T-cell (primary cell): ENCODE measurements around the gene EFTUD2. TPM values are rescaled to one million over a fixed set of nuclear protein-coding genes. Genes with fewer than 3 reads are reported as not detected.
"Not testable (repeated sequence)": the region's sequence is repeated elsewhere in the genome, so short reads cannot be mapped to it uniquely, and the experiment has no call there.

Source experiments
- ATAC-seq, 4 experiments: fragments of 200-7000 bp in 3 of 4; fragments of 150-1000 bp in 1 of 4; cut with Tn5 transposase; replicated peaks in 1 of 4; 1 replicate in 3 of 4; 2 replicates in 1 of 4; pipeline ENCODE4 v1.10.0; 2021; ENCODE audit warnings: moderate library complexity in 3 of 4, mild to moderate bottlenecking in 2 of 4, moderate number of reproducible peaks in 1 of 4
- CTCF ChIA-PET, 2 donors: fragments of 300-600 bp; sonication (Branson Sonifier 250); formaldehyde crosslinking; loops; one replicate each; lab custom pipeline; 2022; ENCODE audit warnings: antibody characterized with exemption in 2 of 2; lab: Charles Lee
- POLR2A ChIA-PET, 2 donors: fragments of 300-600 bp; sonication (Branson Sonifier 250); formaldehyde crosslinking; loops; one replicate each; lab custom pipeline; 2022; ENCODE audit warnings: antibody characterized with exemption in 2 of 2; lab: Charles Lee
- DNase-seq, 35 experiments: peaks; one replicate each; pipeline versions ENCODE4 v3.0.0 to v3.0.0-alpha.2; 2013 to 2023
- H3K27ac ChIP-seq: one replicate; pipeline ENCODE4 v1.5.1; 2013; ENCODE audit warnings: low read length
- H3K27me3 ChIP-seq, 2 experiments: replicated peaks in 1 of 2; 1 replicate in 1 of 2; 2 replicates in 1 of 2; pipeline versions ENCODE4 v1.6.1 to v1.7.0; 2013; ENCODE audit warnings: low read length in 1 of 2, mixed read lengths in 1 of 2; ENCODE audit not compliant: control insufficient read depth in 2 of 2, insufficient read depth in 2 of 2; ENCODE audit errors: extremely low read depth in 1 of 2
- H3K36me3 ChIP-seq, 2 donors: 1 replicate in 1 of 2; 2 replicates in 1 of 2; pipeline versions ENCODE4 v1.6.1 to v1.7.0; 2013; ENCODE audit warnings: low read length in 1 of 2; ENCODE audit not compliant: control insufficient read depth in 2 of 2, insufficient read depth in 1 of 2; ENCODE audit errors: extremely low read depth in 1 of 2
- H3K4me1 ChIP-seq, 2 experiments: 1 replicate in 1 of 2; 2 replicates in 1 of 2; pipeline versions ENCODE4 v1.6.1 to v1.7.0; 2013; ENCODE audit warnings: low read length in 2 of 2, mixed read lengths in 1 of 2; ENCODE audit not compliant: insufficient read depth in 2 of 2, control insufficient read depth in 1 of 2; ENCODE audit errors: extremely low read depth in 1 of 2
- H3K4me3 ChIP-seq, 2 donors: 1 replicate in 1 of 2; 2 replicates in 1 of 2; pipeline versions ENCODE4 v1.5.1 to v1.7.0; 2013; ENCODE audit warnings: mild to moderate bottlenecking in 2 of 2, low read length in 1 of 2, moderate library complexity in 1 of 2; ENCODE audit not compliant: control insufficient read depth in 1 of 2; ENCODE audit errors: extremely low read depth in 1 of 2
- H3K9me3 ChIP-seq: 2 replicates; pipeline ENCODE4 v1.7.0; 2013
- H3K27ac Mint-ChIP-seq, 2 donors: one replicate each; pipeline ENCODE4 v1.8.0; 2020 to 2021; ENCODE audit warnings: mild to moderate bottlenecking in 2 of 2, mixed read lengths in 2 of 2
- H3K27me3 Mint-ChIP-seq, 2 donors: one replicate each; pipeline ENCODE4 v1.8.0; 2021 to 2022; ENCODE audit warnings: mixed read lengths in 2 of 2
- H3K36me3 Mint-ChIP-seq: one replicate; pipeline ENCODE4 v1.8.0; 2021; ENCODE audit warnings: mixed read lengths
- H3K4me1 Mint-ChIP-seq, 3 donors: one replicate each; pipeline ENCODE4 v1.8.0; 2020 to 2022; ENCODE audit warnings: mixed read lengths in 3 of 3, mild to moderate bottlenecking in 1 of 3
- H3K4me3 Mint-ChIP-seq, 3 donors: one replicate each; pipeline ENCODE4 v1.8.0; 2020 to 2022; ENCODE audit warnings: mild to moderate bottlenecking in 3 of 3, mixed read lengths in 3 of 3, moderate library complexity in 3 of 3
- H3K9me3 Mint-ChIP-seq, 3 donors: one replicate each; pipeline ENCODE4 v1.8.0; 2020 to 2022; ENCODE audit warnings: mixed read lengths in 3 of 3
- WGBS: methylation state at CpG from one replicate; pipeline ENCODE4 v1.1.5; 2013; ENCODE audit warnings: missing lambda C conversion rate; ENCODE audit not compliant: insufficient coverage; 5-methylcytosine and 5-hydroxymethylcytosine counted together
- total RNA-seq, 35 experiments: library from RNA in 6 of 35; stranded (reverse) in 6 of 35; fragments of 120-200 nt in 1 of 35; gene quantifications; one replicate each; pipeline versions ENCODE4 v1.2.1 to v1.2.4 and lab custom pipeline; 2013 to 2026

The EFTUD2 gene
- total RNA-seq, 5 donors from 2014 or later (not counting 1 experiment from before 2014, with no cell fraction given), result 83.1 to 127 (median 96.0) TPM

DNA sequence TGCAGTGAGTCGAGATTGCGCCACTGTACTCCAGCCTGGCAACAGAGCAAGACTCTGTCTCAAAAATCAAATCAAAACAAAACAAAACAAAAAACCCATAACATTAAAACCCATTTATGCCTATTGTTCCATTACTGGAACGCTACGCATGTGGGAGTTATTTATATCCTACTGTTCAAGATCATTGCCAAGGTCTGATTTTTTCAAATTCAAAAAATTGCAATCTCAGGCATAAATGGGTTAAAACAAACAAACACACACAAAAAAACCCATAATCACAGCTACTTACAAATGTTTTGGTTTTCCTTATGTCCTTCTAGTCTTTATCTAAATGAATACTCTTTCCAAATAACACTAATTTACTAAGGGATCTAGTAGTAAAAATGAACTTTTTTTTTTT, 87.0 kb downstream of the EFTUD2 start:
- no CpG with 5 or more reads among the region's 4 CpGs for WGBS
- Histone ChIP-seq H3K27me3 (peaks cover 0 to 15% of the 10 kb centered on the region in 2 experiments), H3K36me3 (no peaks in the 10 kb centered on the region), H3K27ac (no peak overlapping the region), H3K9me3 (no peaks in the 10 kb centered on the region), H3K4me3 (no peak overlapping the region), H3K4me1 (no peaks in the 10 kb centered on the region)
- Mint-ChIP-seq H3K27me3 (peaks cover 0 to 9% of the 10 kb centered on the region in 2 donors), H3K9me3 (no peaks in the 10 kb centered on the region), H3K36me3 (no peaks in the 10 kb centered on the region), H3K27ac (no peak overlapping the region), H3K4me1 (no peaks in the 10 kb centered on the region), H3K4me3 (no peak overlapping the region)
- ChIA-PET CTCF (no interaction called here), POLR2A (no interaction called here)
- DNase-seq (no peak), ATAC-seq (no peak)

DNA sequence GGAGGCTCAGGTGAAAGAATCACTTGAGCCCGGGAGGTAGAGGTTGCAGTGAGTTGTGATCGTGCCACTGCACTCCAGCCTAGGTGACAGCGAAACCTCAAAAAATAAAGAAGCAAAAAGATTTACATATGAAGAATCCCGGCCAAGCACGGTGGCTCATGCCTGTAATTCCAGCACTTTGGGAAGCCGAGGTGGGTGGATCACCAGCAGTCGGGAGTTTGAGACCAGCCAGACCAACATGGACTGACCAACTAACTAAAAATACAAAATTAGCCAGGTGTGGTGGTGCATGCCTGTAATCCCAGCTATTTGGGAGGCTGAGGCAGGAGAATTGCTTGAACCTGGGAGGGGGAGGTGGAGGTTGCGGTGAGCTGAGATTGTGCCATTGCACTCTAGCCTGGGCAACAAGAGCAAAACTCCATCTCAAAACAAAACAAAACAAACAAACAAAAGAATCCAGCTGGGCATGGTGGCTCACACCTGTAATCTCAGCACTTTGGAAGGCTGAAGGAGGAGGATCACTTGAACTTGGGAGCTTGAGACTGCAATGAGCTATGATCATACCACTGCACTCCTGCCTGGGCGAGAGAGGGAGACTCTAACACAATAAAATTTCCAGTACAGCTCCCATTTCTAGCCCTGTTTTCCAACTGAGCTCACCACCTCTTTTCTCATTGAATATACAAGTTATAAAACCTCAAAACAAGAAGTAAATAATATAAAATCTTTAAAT, 90.4 kb downstream of the EFTUD2 start:
- H3K27me3 ChIP-seq, result peaks cover 0 to 28% of the 10 kb centered on the region in 2 experiments
- H3K9me3 Mint-ChIP-seq, H3K4me1 Mint-ChIP-seq, H3K27ac ChIP-seq, POLR2A ChIA-PET, ATAC-seq, H3K9me3 ChIP-seq, H3K27ac Mint-ChIP-seq, H3K36me3 Mint-ChIP-seq, DNase-seq, H3K36me3 ChIP-seq, H3K4me3 ChIP-seq, H3K4me3 Mint-ChIP-seq, H3K4me1 ChIP-seq: not testable (repeated sequence)
- CTCF ChIA-PET, result interaction anchor here in 1 of 2 donors (0.6 kb wide), 1 partner anchor 132 kb away, joined by 3 read pairs; no protein-coding TSS in a partner anchor
- WGBS, result 100% methylated on average over 2 of the region's 9 CpGs
- peaks cover 4 to 11% of the 10 kb centered on the region in 2 donors for H3K27me3 Mint-ChIP-seq

DNA sequence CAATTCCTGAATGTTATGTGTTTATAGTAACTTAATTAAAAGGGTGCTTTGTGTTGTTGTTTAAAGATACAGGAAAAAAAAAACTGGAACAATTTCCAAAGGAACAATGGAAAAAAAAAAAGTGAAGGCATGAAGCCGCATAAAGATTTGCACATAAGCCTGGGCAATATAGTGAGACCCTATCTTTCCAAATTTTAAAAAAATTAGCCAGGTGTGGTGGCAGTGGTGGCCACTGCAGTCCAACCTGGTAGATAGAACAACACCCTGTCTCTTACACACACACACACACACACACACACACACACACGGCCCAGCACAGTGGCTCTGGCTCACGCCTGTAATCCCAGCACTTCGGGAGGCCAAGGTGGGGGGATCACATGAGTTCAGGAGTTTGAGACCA, 91.1 kb downstream of the EFTUD2 start:
- H3K4me3 Mint-ChIP-seq, result no peak overlapping the region
- no peaks in the 10 kb centered on the region for H3K36me3 Mint-ChIP-seq
- Histone ChIP-seq H3K27ac (no peak overlapping the region), H3K36me3 (no peaks in the 10 kb centered on the region), H3K4me1 (no peaks in the 10 kb centered on the region), H3K4me3 (no peak overlapping the region), H3K27me3 (peaks cover 0 to 28% of the 10 kb centered on the region in 2 experiments), H3K9me3 (no peaks in the 10 kb centered on the region)
- no CpG with 5 or more reads among the region's 4 CpGs for WGBS
- DNase-seq (no peak), ATAC-seq (no peak)
- ChIA-PET POLR2A (no interaction called here), CTCF (no interaction called here)
- peaks cover 4 to 10% of the 10 kb centered on the region in 2 donors for H3K27me3 Mint-ChIP-seq
- H3K4me1 Mint-ChIP-seq, result no peaks in the 10 kb centered on the region
- no peaks in the 10 kb centered on the region for H3K9me3 Mint-ChIP-seq
- no peak overlapping the region for H3K27ac Mint-ChIP-seq

DNA sequence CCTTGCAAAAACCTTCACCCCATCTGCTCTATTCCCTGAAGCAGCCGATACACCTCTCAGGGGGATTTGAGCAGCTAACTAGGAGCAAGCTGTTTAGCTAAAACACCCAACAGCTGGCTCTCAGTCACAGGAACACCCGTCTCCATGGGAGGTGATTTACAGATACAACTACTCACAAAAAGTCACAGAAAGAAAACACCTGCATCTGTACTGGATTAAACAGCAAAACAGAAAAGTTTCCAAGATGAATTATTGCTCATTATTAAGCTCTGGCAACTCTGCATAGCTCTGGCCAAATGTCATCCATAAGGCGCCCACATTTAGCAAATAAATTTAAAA, 91.5 kb downstream of the EFTUD2 start:
- no peaks in the 10 kb centered on the region for H3K36me3 ChIP-seq
- CTCF ChIA-PET, result no interaction called here
- H3K4me1 Mint-ChIP-seq, result no peaks in the 10 kb centered on the region
- no peaks in the 10 kb centered on the region for H3K4me1 ChIP-seq
- no peak for DNase-seq
- H3K27ac Mint-ChIP-seq, result no peak overlapping the region
- WGBS, result 60% methylated on average over 1 of the region's 3 CpGs
- no peaks in the 10 kb centered on the region for H3K9me3 Mint-ChIP-seq
- no peak for ATAC-seq
- H3K27me3 Mint-ChIP-seq, result peaks cover 4 to 7% of the 10 kb centered on the region in 2 donors
- H3K9me3 ChIP-seq, result no peaks in the 10 kb centered on the region
- no peak overlapping the region for H3K4me3 Mint-ChIP-seq
- POLR2A ChIA-PET, result no interaction called here
- no peak overlapping the region for H3K4me3 ChIP-seq
- no peaks in the 10 kb centered on the region for H3K36me3 Mint-ChIP-seq
- H3K27ac ChIP-seq, result no peak overlapping the region
- H3K27me3 ChIP-seq, result peaks cover 0 to 28% of the 10 kb centered on the region in 2 experiments

DNA sequence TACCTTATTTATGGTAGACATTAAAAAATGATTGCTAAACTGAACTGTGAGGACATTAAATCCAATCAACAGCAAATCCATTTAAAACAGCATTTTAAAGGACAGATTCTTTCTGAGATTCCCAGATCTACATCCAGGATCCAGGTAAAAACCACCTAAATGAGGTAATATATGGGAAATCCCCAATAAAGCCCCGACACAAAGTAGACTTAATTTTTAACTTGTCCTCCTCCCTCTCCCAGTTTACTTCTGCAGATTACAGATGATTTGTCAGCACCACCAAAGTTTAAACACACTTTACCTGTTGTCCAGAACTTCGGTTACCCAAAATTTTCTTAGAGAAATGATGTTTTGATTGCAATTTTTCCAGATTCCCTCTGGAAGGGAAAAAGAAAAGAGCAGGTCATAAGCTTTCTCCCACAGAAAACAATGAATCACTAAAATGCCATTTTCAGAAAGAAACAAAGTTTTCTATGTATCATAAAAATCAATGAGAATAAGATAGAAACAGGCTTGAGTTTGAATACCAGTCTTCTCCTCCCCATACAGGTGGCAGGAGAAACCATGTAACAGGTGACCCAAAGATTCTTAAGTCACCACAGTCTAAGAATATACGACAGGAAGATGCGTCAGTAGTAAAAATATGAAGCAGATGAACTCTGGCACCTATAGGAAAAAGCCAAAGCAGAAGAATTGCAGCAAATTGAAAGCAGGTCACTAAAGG, 92.0 kb downstream of the EFTUD2 start:
- Histone ChIP-seq H3K27me3 (peaks cover 0 to 25% of the 10 kb centered on the region in 2 experiments), H3K36me3 (no peaks in the 10 kb centered on the region), H3K27ac (no peak overlapping the region), H3K4me3 (no peak overlapping the region), H3K9me3 (no peaks in the 10 kb centered on the region), H3K4me1 (no peaks in the 10 kb centered on the region)
- H3K27ac Mint-ChIP-seq, result no peak overlapping the region
- ChIA-PET CTCF (no interaction called here), POLR2A (no interaction called here)
- H3K4me1 Mint-ChIP-seq, result no peaks in the 10 kb centered on the region
- H3K36me3 Mint-ChIP-seq, result no peaks in the 10 kb centered on the region
- no peaks in the 10 kb centered on the region for H3K9me3 Mint-ChIP-seq
- no peak overlapping the region for H3K4me3 Mint-ChIP-seq
- H3K27me3 Mint-ChIP-seq, result peaks cover 4 to 5% of the 10 kb centered on the region in 2 donors
- WGBS, result no CpG with 5 or more reads among the region's 4 CpGs
- DNase-seq (no peak), ATAC-seq (no peak)

DNA sequence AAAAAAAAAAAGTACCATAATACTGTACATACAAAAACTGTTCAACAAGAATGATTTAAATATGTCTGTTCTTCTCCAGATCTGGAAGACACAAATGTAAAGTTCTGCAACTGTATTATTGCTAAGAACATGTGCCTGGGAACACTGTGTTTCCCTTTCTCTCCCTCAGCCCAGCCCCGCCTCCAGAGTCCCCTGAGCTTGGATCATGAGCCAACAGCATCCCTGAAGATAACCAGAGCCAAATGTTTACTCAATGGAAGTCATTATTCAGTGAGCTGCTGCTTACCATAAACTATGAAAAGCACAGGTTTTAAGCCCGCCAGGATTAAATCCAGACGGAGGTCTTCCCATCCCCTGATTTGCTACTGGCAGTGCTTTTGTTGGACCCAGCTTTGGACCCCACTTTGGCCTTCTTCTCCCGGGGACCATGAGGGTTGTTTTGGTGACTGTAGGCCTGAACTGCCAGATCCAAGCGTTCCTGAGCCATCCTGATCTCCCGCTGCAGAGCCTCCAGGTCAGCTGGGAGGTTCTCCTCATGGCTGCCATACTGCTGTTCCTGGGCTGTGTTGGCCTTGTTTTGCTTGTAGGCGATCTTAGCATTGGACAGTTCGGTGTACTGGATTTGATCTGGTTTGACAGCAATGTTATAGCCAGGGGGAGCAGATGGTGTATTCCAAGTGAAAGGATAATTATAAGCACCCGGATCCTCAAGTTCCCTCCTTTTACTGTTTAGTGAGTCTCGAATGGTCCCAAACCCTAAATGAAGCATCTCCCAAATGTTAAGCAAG, 94.7 kb downstream of the EFTUD2 start:
- Mint-ChIP-seq H3K9me3 (no peaks in the 10 kb centered on the region), H3K36me3 (no peaks in the 10 kb centered on the region), H3K27ac (no peak overlapping the region), H3K4me1 (no peaks in the 10 kb centered on the region), H3K27me3 (peaks cover 4 to 5% of the 10 kb centered on the region in 2 donors), H3K4me3 (no peak overlapping the region)
- Histone ChIP-seq H3K4me3 (no peak overlapping the region), H3K27me3 (peaks cover 0 to 23% of the 10 kb centered on the region in 2 experiments), H3K4me1 (no peaks in the 10 kb centered on the region), H3K27ac (no peak overlapping the region), H3K9me3 (no peaks in the 10 kb centered on the region), H3K36me3 (no peaks in the 10 kb centered on the region)
- POLR2A ChIA-PET, result no interaction called here
- ATAC-seq (no peak), DNase-seq (no peak)
- 97% methylated on average over 5 of the region's 10 CpGs for WGBS
- CTCF ChIA-PET, result no interaction called here
